B cell (primary cell): ENCODE results near the gene ETFB. TPM values are rescaled to one million over a fixed set of nuclear protein-coding genes. Genes with fewer than 3 reads are reported as not detected.

ENCODE experiments used
- ATAC-seq: fragments of 200-7000 bp; cut with Tn5 transposase; one replicate; pipeline ENCODE4 v1.10.0; 2021; ENCODE audit warnings: low read depth, mild to moderate bottlenecking, moderate number of reproducible peaks, moderate library complexity
- CTCF ChIA-PET: fragments of 350-600 bp; sonication (Branson Sonifier 250); formaldehyde crosslinking; loops from one replicate; lab custom pipeline; 2021; ENCODE audit warnings: antibody characterized with exemption, inconsistent platforms; lab: Charles Lee
- POLR2A ChIA-PET: fragments of 350-600 bp; sonication (Branson Sonifier 250); formaldehyde crosslinking; loops from one replicate; lab custom pipeline; 2021; ENCODE audit warnings: antibody characterized with exemption; lab: Charles Lee
- DNase-seq: peaks from one replicate; pipeline ENCODE4 v3.0.0; 2013
- H2AFZ ChIP-seq: 2 replicates; pipeline ENCODE4 v1.6.1; 2012; ENCODE audit warnings: mild to moderate bottlenecking, low read depth, low read length; ENCODE audit not compliant: insufficient read depth, poor library complexity, severe bottlenecking
- H3K27ac ChIP-seq, 2 donors: 1 replicate in 1 of 2; 2 replicates in 1 of 2; pipeline ENCODE4 v1.5.1; 2012 to 2013; ENCODE audit warnings: low read length in 2 of 2, mild to moderate bottlenecking in 2 of 2, moderate library complexity in 1 of 2
- H3K27me3 ChIP-seq, 4 experiments: fragments of 200-600 bp in 1 of 4; sonication (generic) in 1 of 4; replicated peaks in 1 of 4; 1 replicate in 2 of 4; 2 replicates in 2 of 4; pipeline versions ENCODE4 v1.6.1 to v1.7.0; 2013 to 2016; ENCODE audit warnings: low read length in 3 of 4, mild to moderate bottlenecking in 2 of 4, mixed read lengths in 1 of 4, moderate library complexity in 1 of 4; ENCODE audit not compliant: insufficient read depth in 4 of 4, control insufficient read depth in 3 of 4; ENCODE audit errors: control extremely low read depth in 1 of 4
- H3K36me3 ChIP-seq, 2 experiments: replicated peaks in 1 of 2; 1 replicate in 1 of 2; 2 replicates in 1 of 2; pipeline versions ENCODE4 v1.6.1 to v1.7.1; 2013; ENCODE audit warnings: low read length in 1 of 2; ENCODE audit not compliant: insufficient read depth in 2 of 2, control insufficient read depth in 1 of 2; ENCODE audit errors: control extremely low read depth in 1 of 2, extremely low read depth in 1 of 2
- H3K4me1 ChIP-seq, 2 donors: fragments of 200-600 bp in 1 of 2; sonication (generic) in 1 of 2; 1 replicate in 1 of 2; 2 replicates in 1 of 2; pipeline versions ENCODE4 v1.5.1 to v1.6.1; 2013 to 2017; ENCODE audit warnings: low read length in 2 of 2; ENCODE audit not compliant: control insufficient read depth in 2 of 2, insufficient read depth in 2 of 2
- H3K4me2 ChIP-seq: replicated peaks from 2 replicates; pipeline ENCODE3; 2012; ENCODE audit warnings: mild to moderate bottlenecking, low read depth, low read length; ENCODE audit not compliant: poor library complexity, severe bottlenecking
- H3K4me3 ChIP-seq, 5 experiments: fragments of 200-600 bp in 1 of 5; sonication (generic) in 1 of 5; 1 replicate in 3 of 5; 2 replicates in 2 of 5; pipeline versions ENCODE4 v1.5.1 to v1.7.0; 2011 to 2016; ENCODE audit warnings: low read length in 4 of 5, mild to moderate bottlenecking in 4 of 5, low read depth in 2 of 5, control low read depth in 1 of 5, moderate library complexity in 1 of 5; ENCODE audit not compliant: insufficient read depth in 1 of 5; ENCODE audit errors: control extremely low read depth in 1 of 5, extremely low read depth in 1 of 5
- H3K79me2 ChIP-seq: fragments of 200-600 bp; sonication (generic); one replicate; pipeline ENCODE4 v1.6.0; 2016; ENCODE audit warnings: low read length; ENCODE audit not compliant: control insufficient read depth, insufficient read depth
- H3K9ac ChIP-seq: fragments of 200-600 bp; sonication (generic); 2 replicates; pipeline ENCODE4 v1.6.1; 2017; ENCODE audit warnings: mild to moderate bottlenecking, low read length, moderate library complexity
- H3K9me3 ChIP-seq, 3 donors: one replicate each; pipeline versions ENCODE4 v1.6.1 to v1.7.1; 2013; ENCODE audit warnings: low read length in 2 of 3; ENCODE audit not compliant: control insufficient read depth in 2 of 3, insufficient read depth in 1 of 3; ENCODE audit errors: control extremely low read depth in 1 of 3
- H4K20me1 ChIP-seq: 2 replicates; pipeline ENCODE4 v1.6.0; 2012; ENCODE audit warnings: mild to moderate bottlenecking, low read length; ENCODE audit not compliant: insufficient read depth, control insufficient read depth, poor library complexity, severe bottlenecking
- H3K27ac Mint-ChIP-seq: one replicate; pipeline ENCODE4 v1.8.0; 2021; ENCODE audit warnings: mixed read lengths
- H3K27me3 Mint-ChIP-seq: one replicate; pipeline ENCODE4 v1.8.0; 2021; ENCODE audit warnings: mixed read lengths
- H3K4me1 Mint-ChIP-seq: one replicate; pipeline ENCODE4 v1.8.0; 2021; ENCODE audit warnings: mixed read lengths
- H3K4me3 Mint-ChIP-seq: one replicate; pipeline ENCODE4 v1.8.0; 2021; ENCODE audit warnings: mixed read lengths
- H3K9me3 Mint-ChIP-seq: one replicate; pipeline ENCODE4 v1.8.0; 2022; ENCODE audit warnings: mixed read lengths; ENCODE audit not compliant: insufficient read depth
- CTCF ChIP-seq: fragments of 200-600 bp; IDR thresholded peaks from one replicate; pipeline ENCODE4 v1.8.0; 2022; ENCODE audit warnings: antibody characterized with exemption, mild to moderate bottlenecking
- EZH2 ChIP-seq: IDR thresholded peaks from 2 replicates; pipeline ENCODE4 v1.6.1; 2012; ENCODE audit warnings: borderline replicate concordance, low read depth, mild to moderate bottlenecking, moderate library complexity, low read length; ENCODE audit not compliant: insufficient read depth, poor library complexity, severe bottlenecking
- WGBS: methylation state at CpG from one replicate; pipeline ENCODE4 v1.1.5; 2013; ENCODE audit warnings: missing lambda C conversion rate; ENCODE audit not compliant: insufficient coverage; 5-methylcytosine and 5-hydroxymethylcytosine counted together
- intact Hi-C: fragments of 100-400 bp; cut with micrococcal nuclease; formaldehyde crosslinking; loops from one replicate; pipeline ENCODE4 v1.10.0; 2022
- polyA plus RNA-seq: library from polyadenylated mRNA; depleted of rRNA; stranded (reverse); fragments of >200 nt; gene quantifications from 2 replicates; pipeline ENCODE4 v1.2.3, GENCODE V29; 2012
- total RNA-seq, 2 donors: library from RNA; stranded (reverse); fragments of 120-200 nt in 1 of 2; gene quantifications; 1 replicate in 1 of 2; 2 replicates in 1 of 2; pipeline versions ENCODE4 v1.2.3 to v1.2.4, GENCODE V29; 2013 to 2022

The ETFB gene
- total and polyA plus RNA-seq, 2 donors (not counting 1 experiment from before 2014, with no cell fraction given): 33.3 to 76.5 TPM

DNA sequence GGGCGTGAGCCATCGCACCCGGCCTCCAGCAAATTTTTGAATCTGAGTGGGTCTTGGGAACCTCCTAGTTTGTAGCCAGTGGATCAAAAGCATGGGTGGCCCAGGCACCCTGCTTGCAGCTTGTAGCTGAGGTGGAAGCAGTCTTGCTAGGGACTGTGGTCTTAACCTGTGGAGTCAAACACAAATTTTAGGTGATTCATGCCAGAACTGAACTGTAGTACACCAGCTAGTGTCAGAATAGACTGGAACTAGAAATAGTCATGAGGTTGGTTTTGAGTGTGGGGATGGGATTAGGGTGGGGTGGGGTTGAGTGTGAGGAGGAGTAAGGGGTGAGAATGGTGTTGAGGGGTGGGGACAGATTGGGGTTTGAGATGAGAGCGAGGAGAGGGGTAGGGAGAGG, 15.8 kb upstream of the ETFB start:
- Histone ChIP-seq H3K9me3 (peaks cover 0 to 12% (median 3%) of the 10 kb centered on the region in 3 donors), H3K4me3 (no peak overlapping the region), H2AFZ (no peak overlapping the region), H3K36me3 (no peaks in the 10 kb centered on the region), H4K20me1 (no peaks in the 10 kb centered on the region), H3K79me2 (no peaks in the 10 kb centered on the region), H3K27ac (no peak overlapping the region), H3K9ac (no peak overlapping the region), H3K27me3 (no peaks in the 10 kb centered on the region), H3K4me2 (no peak overlapping the region), H3K4me1 (no peaks in the 10 kb centered on the region)
- H3K27ac Mint-ChIP-seq: no peak overlapping the region
- ATAC-seq (no peak), DNase-seq (no peak)
- POLR2A ChIA-PET: no interaction called here
- no peak for TF ChIP-seq EZH2
- no peak for TF ChIP-seq CTCF
- H3K4me3 Mint-ChIP-seq: no peak overlapping the region
- no peaks in the 10 kb centered on the region for H3K27me3 Mint-ChIP-seq
- 93% methylated on average over 2 of the region's 4 CpGs for WGBS
- no peaks in the 10 kb centered on the region for H3K9me3 Mint-ChIP-seq
- H3K4me1 Mint-ChIP-seq: no peaks in the 10 kb centered on the region
- intact Hi-C loops: no loop called here
- CTCF ChIA-PET: no interaction called here

DNA sequence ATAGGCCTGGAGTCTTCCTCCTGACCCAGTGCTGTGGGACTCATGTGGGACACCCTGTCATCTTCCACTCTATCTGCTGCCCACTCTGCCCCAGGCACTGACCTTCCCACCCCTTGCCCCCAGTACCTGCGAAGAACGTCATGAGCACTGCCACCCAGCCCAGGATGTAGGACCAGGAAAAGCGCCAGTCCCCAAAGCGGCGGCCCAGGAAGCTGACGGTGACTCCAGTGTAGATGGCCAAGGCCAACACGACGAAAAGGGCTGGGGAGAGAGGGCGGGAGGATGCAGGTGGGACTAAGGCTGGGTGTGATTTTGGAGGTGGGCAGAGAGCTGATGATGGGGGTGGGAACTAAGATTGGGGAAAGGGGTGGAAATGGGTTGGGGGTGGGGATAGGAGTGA, 14.2 kb upstream of the ETFB start:
- no peak for DNase-seq
- Mint-ChIP-seq H3K4me1 (peaks cover under 1% of the 10 kb centered on the region), H3K27ac (no peak overlapping the region), H3K9me3 (no peaks in the 10 kb centered on the region), H3K4me3 (no peak overlapping the region), H3K27me3 (no peaks in the 10 kb centered on the region)
- intact Hi-C loops: no loop called here
- ChIA-PET POLR2A (no interaction called here), CTCF (no interaction called here)
- no peak for ATAC-seq
- no peaks in the 10 kb centered on the region for H3K36me3 ChIP-seq
- no peak overlapping the region for H2AFZ ChIP-seq
- H3K27me3 ChIP-seq: no peaks in the 10 kb centered on the region
- no peak overlapping the region for H3K27ac ChIP-seq
- H4K20me1 ChIP-seq: no peaks in the 10 kb centered on the region
- no peak for TF ChIP-seq EZH2
- no peak for TF ChIP-seq CTCF
- H3K9me3 ChIP-seq: peaks cover 0 to 12% (median 3%) of the 10 kb centered on the region in 3 donors
- H3K4me3 ChIP-seq: no peak overlapping the region
- WGBS: 97% methylated on average over 8 of the region's 9 CpGs
- H3K9ac ChIP-seq: no peak overlapping the region
- H3K4me1 ChIP-seq: no peaks in the 10 kb centered on the region
- no peaks in the 10 kb centered on the region for H3K79me2 ChIP-seq
- no peak overlapping the region for H3K4me2 ChIP-seq
